Measurements from ENCODE around the gene GOLGA6L10.
"Not testable (repeated sequence)": the region's sequence is repeated elsewhere in the genome, so short reads cannot be mapped to it uniquely, and the experiment has no call there.

GRCh38 chr15:82327372-82327771 is 21.9 kb downstream of the GOLGA6L10 start:
- TF ChIP-seq LEF1 (IDR thresholded peaks at IDR 0.05); EZH2 (IDR thresholded peaks at IDR 0.05; ENCODE audit: borderline replicate concordance, low read depth, low read length); MNT (conservative IDR thresholded peaks at IDR 0.05); SREBF1 (IDR thresholded peaks at IDR 0.05; ENCODE audit: borderline replicate concordance, low read depth, low read length); GTF2B (IDR thresholded peaks at IDR 0.05; ENCODE audit: extremely low read depth, insufficient read length); ZNF512 (tag; IDR thresholded peaks at IDR 0.05); TRIM28 (IDR thresholded peaks at IDR 0.05); MTA3 (IDR thresholded peaks at IDR 0.05; ENCODE audit: borderline replicate concordance); LARP7 (IDR thresholded peaks at IDR 0.05); CBX2 (IDR thresholded peaks at IDR 0.05; ENCODE audit: insufficient read depth, low read length, poor library complexity, severe bottlenecking): not testable (repeated sequence)

All from K562 (cell line).